ENCODE results near the gene SLC36A3.
A peak's percentile ranks its signal among the peaks of the same experiment; 100 is the strongest.
"Not testable (repeated sequence)": the region's sequence is repeated elsewhere in the genome, so short reads cannot be mapped to it uniquely, and the experiment has no call there.

The SLC36A3 gene

DNA sequence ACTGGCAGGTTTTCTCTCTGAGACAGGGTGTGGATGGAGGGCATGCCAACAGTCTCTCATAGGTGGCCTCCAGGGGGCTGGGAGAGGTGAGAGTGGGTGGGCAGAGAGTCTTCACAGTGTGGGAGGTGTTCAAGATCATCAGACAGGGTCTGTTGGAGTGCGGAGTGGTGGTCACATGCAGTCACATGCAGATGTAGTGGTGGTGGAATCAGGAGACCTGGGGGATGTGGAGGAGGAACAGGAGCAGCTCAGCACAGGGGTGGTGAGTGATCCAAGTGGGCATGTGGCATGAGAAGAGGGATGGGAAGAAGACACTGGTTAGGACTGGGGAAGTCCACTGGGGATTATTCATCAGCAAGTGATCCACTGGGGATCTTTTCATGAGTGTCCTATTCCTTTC lies 44.8 kb downstream of the SLC36A3 start:
- no peak for DNase-seq

GRCh38 chr5:151258201-151258611 lies 45.4 kb downstream of the SLC36A3 start:
- DNase-seq: no peak

- no peak for DNase-seq
Measured at GRCh38 chr5:151257731-151258181, 45.8 kb downstream of the SLC36A3 start.

GRCh38 chr5:151255621-151256286 lies 47.8 kb downstream of the SLC36A3 start:
- no peak for DNase-seq

GRCh38 chr5:151254990-151255389 lies 48.6 kb downstream of the SLC36A3 start:
- not testable (repeated sequence) for DNase-seq

- DNase-seq: no peak
Measured at GRCh38 chr5:151254556-151254955, 49.0 kb downstream of the SLC36A3 start.

DNA sequence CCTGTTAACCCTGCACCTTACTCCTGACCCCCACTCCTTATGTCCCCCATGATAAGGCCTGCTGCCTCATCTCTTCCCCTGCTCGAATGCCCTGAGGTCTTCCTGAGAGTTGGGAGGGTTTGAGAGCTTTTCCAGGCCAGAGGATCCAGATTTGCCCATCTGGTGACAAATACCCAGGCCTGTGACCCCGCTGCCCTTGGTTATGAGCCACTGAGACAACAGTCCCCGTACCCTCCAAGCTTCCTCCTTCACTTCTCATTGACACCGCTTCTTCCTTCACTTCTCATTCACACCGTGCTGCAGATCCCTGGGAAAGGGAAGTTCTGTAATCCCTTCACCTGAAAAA lies 50.0 kb downstream of the SLC36A3 start:
- DNase-seq: no peak

- peak; percentile 99 for DNase-seq
Measured at GRCh38 chr5:151252762-151253604, 50.6 kb downstream of the SLC36A3 start, which contains the start of gene GM2A. Gene GM2A (plus strand): TSS chr5:151253185. CDS start chr5:151253217, 32 bp downstream.

DNA sequence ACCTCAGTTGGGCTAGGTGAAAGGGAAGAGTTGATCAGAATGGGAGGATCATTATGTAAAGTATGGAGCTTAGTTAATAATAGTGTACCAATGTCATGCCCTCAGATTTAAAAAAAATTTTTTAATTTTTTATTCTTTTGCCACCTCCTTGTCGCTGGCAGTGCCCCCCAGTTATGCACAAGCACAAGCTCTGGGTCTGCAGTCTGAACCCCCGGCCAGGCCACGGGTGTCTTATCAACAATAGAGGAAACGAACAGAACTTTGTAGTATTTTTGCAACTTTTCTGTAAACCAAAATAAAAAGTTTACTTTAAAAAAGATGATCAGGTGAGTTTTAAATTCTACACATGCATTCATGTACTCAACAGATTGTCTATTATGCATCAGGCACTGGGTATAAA lies 51.9 kb downstream of the SLC36A3 start:
- DNase-seq: no peak

- no peak for DNase-seq
Measured at GRCh38 chr5:151251001-151251551, 52.5 kb downstream of the SLC36A3 start.

DNA sequence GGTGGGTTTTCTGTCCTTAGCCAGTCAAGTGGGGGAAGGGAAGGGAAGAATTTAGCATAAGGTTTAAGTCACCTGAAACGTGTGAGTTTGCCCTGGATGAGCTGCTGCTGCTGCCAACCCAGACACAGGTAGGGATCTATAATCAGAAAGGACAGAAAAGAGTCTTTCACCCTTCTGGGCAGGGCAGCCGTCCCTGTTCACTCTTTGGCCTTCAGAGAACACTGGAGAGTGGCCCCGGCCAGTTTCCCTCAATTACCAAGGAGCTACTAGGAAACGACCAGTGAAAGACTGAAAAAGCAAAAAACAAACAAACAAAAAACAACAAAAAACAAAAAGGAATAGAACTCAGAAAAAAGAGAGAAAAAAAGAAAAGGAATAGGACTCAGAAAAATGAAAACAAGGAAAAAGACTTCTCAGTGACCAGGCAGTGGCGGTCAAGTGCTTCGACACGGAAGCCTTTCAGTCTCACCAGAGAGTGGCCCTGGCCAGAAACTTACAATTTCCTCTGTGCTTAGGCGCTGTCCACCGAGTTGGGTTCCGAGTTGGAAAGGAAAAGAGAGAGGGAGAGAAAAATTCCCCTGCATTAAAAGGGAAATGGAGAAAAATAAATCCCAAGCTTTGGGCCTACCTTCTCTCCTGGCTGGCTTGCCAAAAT lies 53.1 kb downstream of the SLC36A3 start:
- DNase-seq: no peak

GRCh38 chr5:151249281-151249680 lies 54.3 kb downstream of the SLC36A3 start:
- no peak for DNase-seq

GRCh38 chr5:151248651-151249050 lies 54.9 kb downstream of the SLC36A3 start:
- DNase-seq: no peak

GRCh38 chr5:151245680-151246219 lies 57.8 kb downstream of the SLC36A3 start:
- no peak for DNase-seq

- DNase-seq: no peak
Measured at GRCh38 chr5:151244206-151244605, 59.4 kb downstream of the SLC36A3 start.

DNA sequence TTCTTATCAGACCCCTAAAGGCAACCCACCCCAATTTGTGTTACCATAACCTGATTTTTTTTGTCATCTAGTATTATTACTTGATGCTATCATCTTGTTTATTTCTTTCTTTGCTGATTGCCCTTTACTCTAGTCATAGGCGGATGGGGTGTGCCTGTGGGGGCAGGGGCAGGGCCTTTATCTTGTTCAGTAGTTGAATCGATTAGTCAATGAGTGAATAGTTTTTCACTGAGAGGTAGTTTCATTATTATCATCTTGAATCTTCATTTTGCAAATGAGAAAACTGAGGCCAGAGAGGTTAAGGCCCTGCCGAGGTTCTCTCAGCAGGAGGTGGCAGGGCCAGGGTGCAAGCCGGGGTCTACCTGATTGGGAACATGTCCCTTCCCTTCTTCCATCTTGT lies 60.0 kb downstream of the SLC36A3 start:
- no peak for DNase-seq

DNA sequence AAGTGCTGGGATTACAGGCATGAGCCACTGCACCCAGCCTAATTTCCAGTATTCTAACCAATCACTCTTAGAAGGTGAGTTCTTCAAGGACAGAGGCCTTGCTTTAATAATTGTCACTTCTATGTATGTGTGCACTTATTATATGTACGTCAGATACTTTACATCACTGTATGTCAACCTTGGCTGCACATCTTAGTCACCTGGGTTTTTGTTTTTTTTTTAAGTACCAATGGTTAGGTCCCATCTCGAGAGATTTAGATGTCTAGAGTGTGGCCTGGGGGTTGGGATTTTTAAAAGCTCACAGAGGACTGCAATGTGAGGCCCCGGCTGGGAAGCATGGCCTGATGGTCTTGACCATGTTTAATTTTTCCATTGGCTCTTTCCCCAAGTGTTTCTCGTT lies 60.4 kb downstream of the SLC36A3 start:
- DNase-seq: no peak

DNA sequence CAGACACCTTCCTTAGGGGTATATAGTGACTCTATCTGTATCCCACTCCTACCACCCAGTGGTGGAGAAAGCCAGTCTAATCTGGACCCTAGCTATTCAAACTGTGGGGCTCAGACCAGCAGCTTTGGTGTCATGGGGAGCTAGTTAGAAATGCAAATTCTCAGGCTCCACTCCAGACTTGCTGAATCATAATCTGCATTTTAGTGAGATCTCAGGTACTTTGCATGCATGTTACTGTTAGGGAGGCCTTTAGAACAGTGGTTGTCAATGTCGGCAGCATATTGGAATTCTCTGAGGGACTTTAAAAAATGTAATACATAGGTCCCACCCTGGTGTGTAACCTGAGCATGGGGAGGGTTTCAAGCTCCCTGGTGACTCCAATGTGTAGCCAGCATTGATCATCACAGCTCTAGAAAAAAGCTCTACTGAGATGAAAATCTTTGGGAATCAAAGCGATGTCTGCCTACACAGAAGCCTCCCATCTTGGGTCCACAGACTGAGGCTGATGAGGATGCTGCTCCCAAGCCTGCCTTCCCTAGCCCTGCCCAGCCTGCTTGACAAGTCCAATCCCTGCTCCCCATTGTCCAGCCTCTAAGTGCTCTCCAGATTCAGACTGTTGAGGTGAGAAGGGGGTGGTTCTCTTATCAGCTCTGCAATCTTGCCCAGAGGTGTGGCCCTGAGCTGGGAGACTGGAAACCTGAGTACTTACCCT lies 62.5 kb downstream of the SLC36A3 start:
- DNase-seq: no peak

GRCh38 chr5:151240268-151240835 lies 63.2 kb downstream of the SLC36A3 start:
- not testable (repeated sequence) for DNase-seq

- DNase-seq: peak; percentile 61
Measured at GRCh38 chr5:151239237-151239861, 64.2 kb downstream of the SLC36A3 start.

- DNase-seq: no peak
Measured at GRCh38 chr5:151238303-151238741, 65.2 kb downstream of the SLC36A3 start.

All from fibroblast of skin of right quadriceps (primary cell).